ENCODE results near the gene SLC24A3.

GRCh38 chr20:19244291-19244690 lies 31.8 kb downstream of the SLC24A3 start:
- TF ChIP-seq CTCF (IDR thresholded peaks at IDR 0.05) (no peak), POLR2A (IDR thresholded peaks at IDR 0.05) (no peak)

All from heart left ventricle (tissue), 13 donors.